ENCODE measurements around the gene R3HDM2. TPM values are rescaled to one million over a fixed set of nuclear protein-coding genes. Genes with fewer than 3 reads are reported as not detected.
A peak's percentile ranks its signal among the peaks of the same experiment; 100 is the strongest.
"Not testable (repeated sequence)": the region's sequence is repeated elsewhere in the genome, so short reads cannot be mapped to it uniquely, and the experiment has no call there.

The R3HDM2 gene
- total and polyA plus RNA-seq, 4 donors = 11.3 to 75.4 (median 39.2) TPM

GRCh38 chr12:57426948-57427347 is 3.9 kb downstream of the R3HDM2 start:
- H3K27me3 ChIP-seq (ENCODE audit: control insufficient read depth in 1 of 2, insufficient read depth in 2 of 2, low read length in 1 of 2); H3K36me3 ChIP-seq (ENCODE audit: control insufficient read depth in 1 of 2, insufficient read depth in 2 of 2, low read length in 1 of 2); intact Hi-C loops (cut with DNase I); H3K4me1 ChIP-seq (ENCODE audit: control insufficient read depth in 1 of 2, insufficient read depth in 2 of 2, low read length in 2 of 2); ATAC-seq (ENCODE audit: low FRiP score); H3K9me3 ChIP-seq (ENCODE audit: control insufficient read depth, low read length); H3K27ac ChIP-seq (ENCODE audit: low read depth in 1 of 2, low read length in 2 of 2); DNase-seq; H3K4me3 ChIP-seq (ENCODE audit: low read length in 2 of 2): not testable (repeated sequence)
- WGBS, 2 donors = 96% methylated on average over 10 of the region's 10 CpGs

GRCh38 chr12:57420482-57420881 is 10.4 kb downstream of the R3HDM2 start:
- DNase-seq (no peak), ATAC-seq (ENCODE audit: low FRiP score) (no peak)
- WGBS, 2 donors = 95 to 96% methylated on average over 5 of the region's 5 CpGs
- H3K4me1 ChIP-seq (ENCODE audit: control insufficient read depth in 1 of 2, insufficient read depth in 2 of 2, low read length in 2 of 2) = no peaks in the 10 kb centered on the region
- H3K27ac ChIP-seq (ENCODE audit: low read depth in 1 of 2, low read length in 2 of 2) = no peak overlapping the region
- no peaks in the 10 kb centered on the region for H3K27me3 ChIP-seq (ENCODE audit: control insufficient read depth in 1 of 2, insufficient read depth in 2 of 2, low read length in 1 of 2)
- H3K9me3 ChIP-seq (ENCODE audit: control insufficient read depth, low read length) = no peaks in the 10 kb centered on the region
- H3K36me3 ChIP-seq (ENCODE audit: control insufficient read depth in 1 of 2, insufficient read depth in 2 of 2, low read length in 1 of 2) = no peaks in the 10 kb centered on the region
- intact Hi-C loops (cut with DNase I) = no loop called here
- no peak overlapping the region for H3K4me3 ChIP-seq (ENCODE audit: low read length in 2 of 2)

GRCh38 chr12:57419495-57419894 is 11.3 kb downstream of the R3HDM2 start:
- Histone ChIP-seq H3K4me3 (ENCODE audit: low read length in 2 of 2) (no peak overlapping the region), H3K36me3 (ENCODE audit: control insufficient read depth in 1 of 2, insufficient read depth in 2 of 2, low read length in 1 of 2) (no peaks in the 10 kb centered on the region), H3K9me3 (ENCODE audit: control insufficient read depth, low read length) (no peaks in the 10 kb centered on the region), H3K27ac (ENCODE audit: low read depth in 1 of 2, low read length in 2 of 2) (no peak overlapping the region), H3K4me1 (ENCODE audit: control insufficient read depth in 1 of 2, insufficient read depth in 2 of 2, low read length in 2 of 2) (peaks cover 0 to 3% of the 10 kb centered on the region in 2 donors), H3K27me3 (ENCODE audit: control insufficient read depth in 1 of 2, insufficient read depth in 2 of 2, low read length in 1 of 2) (no peaks in the 10 kb centered on the region)
- WGBS, 2 donors = 94 to 96% methylated on average over 2 of the region's 2 CpGs
- intact Hi-C loops (cut with DNase I) = no loop called here
- ATAC-seq (ENCODE audit: low FRiP score) (no peak), DNase-seq (no peak)

DNA sequence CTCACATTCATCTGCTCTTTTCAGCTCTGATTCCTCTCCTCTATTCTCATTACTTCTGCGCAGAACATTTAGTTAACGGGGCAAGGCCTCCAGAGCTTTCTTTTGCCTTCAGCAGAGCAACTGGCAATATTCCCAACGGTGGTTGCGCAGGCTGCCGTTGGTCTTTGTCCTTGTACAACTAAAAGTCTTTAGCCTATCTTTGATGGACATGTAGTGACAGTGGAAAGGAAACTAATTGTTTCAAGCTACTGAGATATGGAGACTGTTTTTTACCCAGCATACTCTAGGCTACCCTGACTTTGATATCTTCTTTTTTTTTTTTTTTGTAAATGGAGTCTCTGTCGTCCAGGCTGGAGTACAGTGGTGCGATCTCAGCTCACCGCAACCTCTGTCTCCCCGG is 12.6 kb downstream of the R3HDM2 start:
- DNase-seq = no peak
- Histone ChIP-seq H3K27ac (ENCODE audit: low read depth in 1 of 2, low read length in 2 of 2) (peak overlapping the region in 1 of 2 donors; percentile 3), H3K36me3 (ENCODE audit: control insufficient read depth in 1 of 2, insufficient read depth in 2 of 2, low read length in 1 of 2) (no peaks in the 10 kb centered on the region), H3K4me3 (ENCODE audit: low read length in 2 of 2) (no peak overlapping the region), H3K9me3 (ENCODE audit: control insufficient read depth, low read length) (no peaks in the 10 kb centered on the region), H3K27me3 (ENCODE audit: control insufficient read depth in 1 of 2, insufficient read depth in 2 of 2, low read length in 1 of 2) (no peaks in the 10 kb centered on the region), H3K4me1 (ENCODE audit: control insufficient read depth in 1 of 2, insufficient read depth in 2 of 2, low read length in 2 of 2) (peaks cover 0 to 3% of the 10 kb centered on the region in 2 donors)
- ATAC-seq (ENCODE audit: low FRiP score) = no peak
- intact Hi-C loops (cut with DNase I) = no loop called here
- WGBS, 2 donors = 82 to 83% methylated on average over 9 of the region's 9 CpGs

DNA sequence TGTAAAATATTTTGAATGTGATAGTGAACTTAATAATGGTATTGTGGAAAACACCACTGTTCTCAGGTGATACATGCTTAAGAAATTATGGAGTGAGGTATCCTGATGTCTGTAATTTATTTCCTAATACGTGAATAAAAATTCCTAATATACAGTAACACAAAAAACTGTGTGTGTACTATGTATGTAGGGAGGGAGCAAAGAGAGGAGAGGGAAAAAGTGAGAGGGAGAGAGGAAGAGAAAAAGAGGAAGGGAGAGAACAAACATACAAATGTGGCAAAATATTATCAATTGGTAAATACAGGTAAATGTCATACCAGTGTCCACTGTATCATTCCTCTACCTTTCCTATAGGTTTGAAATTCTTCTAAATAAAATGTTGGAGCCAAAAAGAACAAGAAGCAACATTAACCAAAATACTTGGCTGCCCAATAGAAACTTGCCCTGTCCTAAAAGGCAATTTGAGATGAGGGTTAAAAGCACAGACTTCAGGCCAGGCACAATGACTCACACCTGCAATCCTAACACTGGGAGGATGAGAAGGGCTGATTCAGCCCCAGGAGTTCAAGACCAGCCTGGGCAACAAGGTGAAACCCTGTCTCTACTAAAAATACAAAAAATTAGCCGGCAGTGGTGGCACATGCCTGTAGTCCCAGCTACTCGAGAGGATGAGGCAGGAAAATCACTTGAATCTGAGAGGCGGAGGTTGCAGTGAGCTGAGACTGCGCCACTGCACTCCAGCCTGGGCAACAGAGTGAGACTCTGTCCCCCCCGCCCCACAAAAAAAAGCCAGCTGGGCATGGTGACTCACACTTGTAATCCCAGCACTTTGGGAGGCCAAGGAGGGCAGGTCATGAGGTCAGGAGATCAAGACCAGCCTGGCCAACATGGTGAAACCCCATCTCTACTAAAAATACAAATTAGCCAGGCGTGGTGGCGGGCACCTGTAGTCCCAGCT is 14.5 kb downstream of the R3HDM2 start:
- no peaks in the 10 kb centered on the region for H3K36me3 ChIP-seq (ENCODE audit: control insufficient read depth in 1 of 2, insufficient read depth in 2 of 2, low read length in 1 of 2)
- intact Hi-C loops (cut with DNase I) = no loop called here
- H3K4me1 ChIP-seq (ENCODE audit: control insufficient read depth in 1 of 2, insufficient read depth in 2 of 2, low read length in 2 of 2) = peaks cover 0 to 3% of the 10 kb centered on the region in 2 donors
- no peaks in the 10 kb centered on the region for H3K27me3 ChIP-seq (ENCODE audit: control insufficient read depth in 1 of 2, insufficient read depth in 2 of 2, low read length in 1 of 2)
- no peak for ATAC-seq (ENCODE audit: low FRiP score)
- DNase-seq = no peak
- H3K9me3 ChIP-seq (ENCODE audit: control insufficient read depth, low read length) = no peaks in the 10 kb centered on the region
- no peak overlapping the region for H3K4me3 ChIP-seq (ENCODE audit: low read length in 2 of 2)
- WGBS, 2 donors = 87 to 88% methylated on average over 8 of the region's 8 CpGs
- no peak overlapping the region for H3K27ac ChIP-seq (ENCODE audit: low read depth in 1 of 2, low read length in 2 of 2)

- WGBS, 2 donors = 52 to 60% methylated on average over 2 of the region's 2 CpGs
- intact Hi-C loops (cut with DNase I) = no loop called here
- no peak overlapping the region for H3K27ac ChIP-seq (ENCODE audit: low read depth in 1 of 2, low read length in 2 of 2)
- ATAC-seq (ENCODE audit: low FRiP score) (no peak), DNase-seq (no peak)
- H3K4me1 ChIP-seq (ENCODE audit: control insufficient read depth in 1 of 2, insufficient read depth in 2 of 2, low read length in 2 of 2) = peaks cover 2 to 3% of the 10 kb centered on the region in 2 donors
- no peaks in the 10 kb centered on the region for H3K9me3 ChIP-seq (ENCODE audit: control insufficient read depth, low read length)
- H3K4me3 ChIP-seq (ENCODE audit: low read length in 2 of 2) = no peak overlapping the region
- no peaks in the 10 kb centered on the region for H3K27me3 ChIP-seq (ENCODE audit: control insufficient read depth in 1 of 2, insufficient read depth in 2 of 2, low read length in 1 of 2)
- H3K36me3 ChIP-seq (ENCODE audit: control insufficient read depth in 1 of 2, insufficient read depth in 2 of 2, low read length in 1 of 2) = no peaks in the 10 kb centered on the region
Measured at GRCh38 chr12:57415088-57415487, 15.8 kb downstream of the R3HDM2 start.

DNA sequence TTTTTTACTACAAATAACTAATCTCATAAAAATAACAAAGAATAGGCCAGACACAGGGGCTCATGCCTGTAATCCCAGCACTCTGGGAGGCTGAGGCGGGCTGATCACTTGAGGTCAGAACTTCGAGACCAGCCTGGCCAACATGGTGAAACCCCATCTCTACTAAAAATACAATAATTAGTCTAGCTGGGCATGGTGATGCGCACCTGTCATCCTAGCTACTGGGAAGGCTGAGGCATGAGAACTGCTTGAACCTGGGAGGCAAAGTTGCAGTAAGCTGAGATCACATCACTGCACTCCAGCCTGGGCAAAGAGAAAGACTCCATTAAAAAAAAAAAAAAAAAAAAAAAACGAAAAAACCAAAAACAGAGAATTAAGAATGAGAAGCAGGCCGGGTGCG is 16.7 kb downstream of the R3HDM2 start:
- H3K4me1 ChIP-seq (ENCODE audit: control insufficient read depth in 1 of 2, insufficient read depth in 2 of 2, low read length in 2 of 2); H3K27ac ChIP-seq (ENCODE audit: low read depth in 1 of 2, low read length in 2 of 2); intact Hi-C loops (cut with DNase I); H3K9me3 ChIP-seq (ENCODE audit: control insufficient read depth, low read length); DNase-seq; ATAC-seq (ENCODE audit: low FRiP score); H3K4me3 ChIP-seq (ENCODE audit: low read length in 2 of 2); H3K36me3 ChIP-seq (ENCODE audit: control insufficient read depth in 1 of 2, insufficient read depth in 2 of 2, low read length in 1 of 2); H3K27me3 ChIP-seq (ENCODE audit: control insufficient read depth in 1 of 2, insufficient read depth in 2 of 2, low read length in 1 of 2): not testable (repeated sequence)
- 94 to 95% methylated on average over 6 of the region's 6 CpGs for WGBS, 2 donors

DNA sequence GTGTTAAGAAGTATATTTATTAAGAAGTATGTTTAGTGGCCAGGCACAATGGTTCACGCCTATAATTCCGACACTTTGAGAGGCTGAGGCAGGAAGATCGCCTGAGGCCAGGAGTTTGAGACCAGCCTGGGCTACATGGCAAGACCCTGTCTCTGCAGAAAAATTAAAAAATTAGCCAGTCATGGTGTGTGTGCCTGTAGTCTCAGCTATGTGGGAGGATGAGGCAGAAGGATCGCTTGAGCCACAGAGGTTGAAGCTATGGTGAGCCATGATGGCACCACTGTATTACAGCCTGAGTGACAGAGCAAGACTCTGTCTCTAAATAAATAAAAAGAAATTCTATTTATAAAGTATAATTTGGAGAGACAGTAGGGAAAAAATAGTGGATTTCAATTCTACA is 20.3 kb downstream of the R3HDM2 start:
- no peak overlapping the region for H3K27ac ChIP-seq (ENCODE audit: low read depth in 1 of 2, low read length in 2 of 2)
- DNase-seq = no peak
- H3K4me3 ChIP-seq (ENCODE audit: low read length in 2 of 2) = no peak overlapping the region
- no peaks in the 10 kb centered on the region for H3K9me3 ChIP-seq (ENCODE audit: control insufficient read depth, low read length)
- intact Hi-C loops (cut with DNase I) = no loop called here
- no peak for ATAC-seq (ENCODE audit: low FRiP score)
- no peaks in the 10 kb centered on the region for H3K27me3 ChIP-seq (ENCODE audit: control insufficient read depth in 1 of 2, insufficient read depth in 2 of 2, low read length in 1 of 2)
- H3K4me1 ChIP-seq (ENCODE audit: control insufficient read depth in 1 of 2, insufficient read depth in 2 of 2, low read length in 2 of 2) = peaks cover 2 to 3% of the 10 kb centered on the region in 2 donors
- no peaks in the 10 kb centered on the region for H3K36me3 ChIP-seq (ENCODE audit: control insufficient read depth in 1 of 2, insufficient read depth in 2 of 2, low read length in 1 of 2)
- 98 to 99% methylated on average over 4 of the region's 4 CpGs for WGBS, 2 donors
